Trophoblast cell (in vitro differentiated cells and primary cell): ENCODE measurements around the gene FBXO31.

ENCODE experiments used
- DNase-seq, 2 donors: peaks; one replicate each; pipeline ENCODE4 v3.0.0-alpha.2; 2016
- H2AFZ ChIP-seq: 2 replicates; pipeline ENCODE4 v1.6.1; 2013; ENCODE audit warnings: low read length, moderate library complexity, mild to moderate bottlenecking; ENCODE audit not compliant: insufficient read depth, poor library complexity
- H2AK5ac ChIP-seq: 2 replicates; pipeline ENCODE4 v1.6.1; 2013; ENCODE audit warnings: mild to moderate bottlenecking, low read length
- H2BK120ac ChIP-seq: 2 replicates; pipeline ENCODE4 v1.6.1; 2013; ENCODE audit warnings: low read length, mild to moderate bottlenecking, moderate library complexity; ENCODE audit not compliant: insufficient read depth, poor library complexity
- H2BK12ac ChIP-seq: 2 replicates; pipeline ENCODE4 v1.6.1; 2013; ENCODE audit warnings: mild to moderate bottlenecking, low read length, moderate library complexity
- H2BK5ac ChIP-seq: 2 replicates; pipeline ENCODE4 v1.6.1; 2013; ENCODE audit warnings: low read length, low read depth, moderate library complexity, mild to moderate bottlenecking; ENCODE audit not compliant: poor library complexity
- H3K14ac ChIP-seq: 2 replicates; pipeline ENCODE4 v1.6.1; 2013; ENCODE audit warnings: mild to moderate bottlenecking, low read length
- H3K18ac ChIP-seq: 2 replicates; pipeline ENCODE4 v1.6.1; 2013; ENCODE audit warnings: mild to moderate bottlenecking, low read length
- H3K23ac ChIP-seq: 2 replicates; pipeline ENCODE4 v1.6.1; 2013; ENCODE audit warnings: low read length
- H3K27ac ChIP-seq: 2 replicates; pipeline ENCODE4 v1.5.1; 2013; ENCODE audit warnings: low read depth, mild to moderate bottlenecking, inconsistent platforms, low read length, moderate library complexity
- H3K27me3 ChIP-seq: 2 replicates; pipeline ENCODE4 v1.6.1; 2013; ENCODE audit warnings: inconsistent platforms, mild to moderate bottlenecking, low read length, moderate library complexity; ENCODE audit not compliant: insufficient read depth
- H3K36me3 ChIP-seq, 2 experiments: 1 replicate in 1 of 2; 2 replicates in 1 of 2; pipeline ENCODE4 v1.6.1; 2013; ENCODE audit warnings: low read length in 2 of 2, mild to moderate bottlenecking in 2 of 2, moderate library complexity in 1 of 2; ENCODE audit not compliant: insufficient read depth in 2 of 2, control insufficient read depth in 1 of 2
- H3K4ac ChIP-seq: 2 replicates; pipeline ENCODE4 v1.6.1; 2013; ENCODE audit warnings: low read depth, mild to moderate bottlenecking, low read length, moderate library complexity
- H3K4me1 ChIP-seq, 2 experiments: 1 replicate in 1 of 2; 2 replicates in 1 of 2; pipeline ENCODE4 v1.6.1; 2013; ENCODE audit warnings: low read length in 2 of 2, mild to moderate bottlenecking in 2 of 2, moderate library complexity in 1 of 2; ENCODE audit not compliant: insufficient read depth in 2 of 2, control insufficient read depth in 1 of 2
- H3K4me2 ChIP-seq: 2 replicates; pipeline ENCODE4 v1.6.1; 2013; ENCODE audit warnings: inconsistent platforms, mild to moderate bottlenecking, low read length, moderate library complexity
- H3K4me3 ChIP-seq: 2 replicates; pipeline ENCODE4 v1.5.1; 2013; ENCODE audit warnings: mild to moderate bottlenecking, low read depth, low read length, inconsistent platforms
- H3K79me1 ChIP-seq: one replicate; pipeline ENCODE4 v1.6.1; 2013; ENCODE audit warnings: low read length
- H3K79me2 ChIP-seq: 2 replicates; pipeline ENCODE4 v1.6.1; 2013; ENCODE audit warnings: low read length, mild to moderate bottlenecking; ENCODE audit not compliant: control insufficient read depth, insufficient read depth, poor library complexity
- H3K9ac ChIP-seq: 2 replicates; pipeline ENCODE4 v1.6.1; 2013; ENCODE audit warnings: mild to moderate bottlenecking, low read length
- H3K9me3 ChIP-seq: 2 replicates; pipeline ENCODE4 v1.6.1; 2013; ENCODE audit warnings: low read depth, mild to moderate bottlenecking, control low read depth, inconsistent platforms, low read length; ENCODE audit not compliant: insufficient read depth
- H4K12ac ChIP-seq: 2 replicates; pipeline ENCODE4 v1.6.1; 2013; ENCODE audit warnings: low read depth, mild to moderate bottlenecking, low read length, moderate library complexity
- H4K8ac ChIP-seq: 2 replicates; pipeline ENCODE4 v1.6.1; 2013; ENCODE audit warnings: low read depth, mild to moderate bottlenecking, low read length, moderate library complexity
- H4K91ac ChIP-seq: one replicate; pipeline ENCODE4 v1.6.1; 2013; ENCODE audit warnings: low read depth, mild to moderate bottlenecking, low read length, moderate library complexity
- WGBS: extraction: QIAGEN DNeasy Blood & Tissue Kit; methylation state at CpG from one replicate; pipeline ENCODE4 v1.1.7; 2013; ENCODE audit warnings: missing lambda C conversion rate; ENCODE audit not compliant: insufficient read length, insufficient coverage; ENCODE audit errors: extremely low coverage; 5-methylcytosine and 5-hydroxymethylcytosine counted together

The FBXO31 gene

GRCh38 chr16:87358696-87359095 is 24.9 kb downstream of the FBXO31 start:
- H3K27ac ChIP-seq = no peak overlapping the region
- no peak for DNase-seq
- no peak overlapping the region for H3K4ac ChIP-seq
- H2AFZ ChIP-seq = no peak overlapping the region
- H4K8ac ChIP-seq = no peak overlapping the region
- H3K4me2 ChIP-seq = no peak overlapping the region
- H3K4me3 ChIP-seq = no peak overlapping the region
- no peak overlapping the region for H3K9ac ChIP-seq
- H4K12ac ChIP-seq = no peak overlapping the region
- H3K18ac ChIP-seq = no peak overlapping the region
- no peaks in the 10 kb centered on the region for H3K9me3 ChIP-seq
- no peak overlapping the region for H2BK120ac ChIP-seq
- no peaks in the 10 kb centered on the region for H3K27me3 ChIP-seq
- peaks cover 13 to 15% of the 10 kb centered on the region in 2 experiments for H3K36me3 ChIP-seq
- H4K91ac ChIP-seq = no peak overlapping the region
- peaks cover 2 to 3% of the 10 kb centered on the region in 2 experiments for H3K4me1 ChIP-seq
- no peak overlapping the region for H2BK12ac ChIP-seq
- H3K23ac ChIP-seq = no peak overlapping the region
- H3K79me2 ChIP-seq = no peaks in the 10 kb centered on the region
- no peak overlapping the region for H2AK5ac ChIP-seq
- H3K14ac ChIP-seq = no peak overlapping the region
- H2BK5ac ChIP-seq = no peak overlapping the region
- no peaks in the 10 kb centered on the region for H3K79me1 ChIP-seq
- WGBS = no CpG with 5 or more reads among the region's 9 CpGs

- no peak overlapping the region for H2AK5ac ChIP-seq
- no peak overlapping the region for H2BK5ac ChIP-seq
- no peak for DNase-seq
- H2BK12ac ChIP-seq = no peak overlapping the region
- H3K9ac ChIP-seq = no peak overlapping the region
- H3K23ac ChIP-seq = no peak overlapping the region
- WGBS = no CpG with 5 or more reads among the region's 17 CpGs
- no peak overlapping the region for H3K18ac ChIP-seq
- no peak overlapping the region for H4K12ac ChIP-seq
- no peak overlapping the region for H3K4me2 ChIP-seq
- H3K79me1 ChIP-seq = no peaks in the 10 kb centered on the region
- H3K14ac ChIP-seq = no peak overlapping the region
- no peak overlapping the region for H4K8ac ChIP-seq
- no peak overlapping the region for H2AFZ ChIP-seq
- H3K4ac ChIP-seq = no peak overlapping the region
- H3K4me3 ChIP-seq = no peak overlapping the region
- H4K91ac ChIP-seq = no peak overlapping the region
- no peaks in the 10 kb centered on the region for H3K27me3 ChIP-seq
- no peak overlapping the region for H3K27ac ChIP-seq
- no peaks in the 10 kb centered on the region for H3K79me2 ChIP-seq
- H2BK120ac ChIP-seq = no peak overlapping the region
- H3K4me1 ChIP-seq = peaks cover 2 to 3% of the 10 kb centered on the region in 2 experiments
- H3K36me3 ChIP-seq = peaks cover 13 to 15% of the 10 kb centered on the region in 2 experiments
- H3K9me3 ChIP-seq = no peaks in the 10 kb centered on the region
These were observed 25.3 kb downstream of the FBXO31 start for GRCh38 chr16:87358250-87358649.

GRCh38 chr16:87356491-87356853 is 27.1 kb downstream of the FBXO31 start:
- no peak overlapping the region for H3K27ac ChIP-seq
- H3K14ac ChIP-seq = no peak overlapping the region
- no peaks in the 10 kb centered on the region for H3K79me2 ChIP-seq
- H3K23ac ChIP-seq = no peak overlapping the region
- H3K79me1 ChIP-seq = no peaks in the 10 kb centered on the region
- H3K4me1 ChIP-seq = peaks cover 2 to 3% of the 10 kb centered on the region in 2 experiments
- peaks cover 11 to 15% of the 10 kb centered on the region in 2 experiments for H3K36me3 ChIP-seq
- no peak overlapping the region for H3K9ac ChIP-seq
- H2AFZ ChIP-seq = no peak overlapping the region
- no peak overlapping the region for H3K4me3 ChIP-seq
- WGBS = no CpG with 5 or more reads among the region's 8 CpGs
- H4K91ac ChIP-seq = no peak overlapping the region
- no peaks in the 10 kb centered on the region for H3K9me3 ChIP-seq
- no peak overlapping the region for H4K8ac ChIP-seq
- H4K12ac ChIP-seq = no peak overlapping the region
- H3K27me3 ChIP-seq = no peaks in the 10 kb centered on the region
- H2AK5ac ChIP-seq = no peak overlapping the region
- H2BK120ac ChIP-seq = no peak overlapping the region
- no peak overlapping the region for H3K4me2 ChIP-seq
- DNase-seq = no peak
- H3K4ac ChIP-seq = no peak overlapping the region
- H3K18ac ChIP-seq = no peak overlapping the region
- no peak overlapping the region for H2BK5ac ChIP-seq
- H2BK12ac ChIP-seq = no peak overlapping the region

GRCh38 chr16:87353613-87354012 is 30.0 kb downstream of the FBXO31 start:
- Histone ChIP-seq H4K12ac (no peak overlapping the region), H2AK5ac (no peak overlapping the region), H3K4me3 (no peak overlapping the region), H3K23ac (no peak overlapping the region), H3K9me3 (peaks cover 2% of the 10 kb centered on the region), H3K27me3 (no peaks in the 10 kb centered on the region), H3K4me1 (peaks cover 2 to 6% of the 10 kb centered on the region in 2 experiments), H3K36me3 (peaks cover 7 to 8% of the 10 kb centered on the region in 2 experiments), H2BK120ac (no peak overlapping the region), H4K91ac (no peak overlapping the region), H3K18ac (no peak overlapping the region), H3K4ac (no peak overlapping the region), H3K79me1 (no peaks in the 10 kb centered on the region), H3K79me2 (no peaks in the 10 kb centered on the region), H3K9ac (no peak overlapping the region), H3K14ac (no peak overlapping the region), H2AFZ (no peak overlapping the region), H2BK5ac (no peak overlapping the region), H4K8ac (no peak overlapping the region), H3K4me2 (no peak overlapping the region), H2BK12ac (no peak overlapping the region), H3K27ac (no peak overlapping the region)
- no CpG with 5 or more reads among the region's 17 CpGs for WGBS
- DNase-seq = no peak
